UCSD-AML1 (cell line): Measurements from ENCODE around the gene CPS1.

ENCODE experiments used
- DNase-seq: peaks from one replicate; lab custom pipeline; 2025; ENCODE audit not compliant: unreplicated experiment; lab: John Stamatoyannopoulos, UW

CPS1 gene

GRCh38 chr2:210556329-210556980, at the start of gene CPS1:
CPS1 (plus strand) TSS chr2:210556599; CDS start chr2:210556734, 135 bp downstream.
- DNase-seq: no peak

GRCh38 chr2:210515911-210516310, 40.5 kb upstream of the CPS1 start:
- DNase-seq: no peak

GRCh38 chr2:210517264-210517663, 39.1 kb upstream of the CPS1 start:
- DNase-seq: no peak

GRCh38 chr2:210519594-210519993, 36.8 kb upstream of the CPS1 start:
- DNase-seq: no peak

- DNase-seq: no peak
Observed at GRCh38 chr2:210522399-210522798, 34.0 kb upstream of the CPS1 start.

- no peak for DNase-seq
Observed at GRCh38 chr2:210523650-210524289, 32.6 kb upstream of the CPS1 start.

- DNase-seq: no peak
Observed at GRCh38 chr2:210524533-210524932, 31.9 kb upstream of the CPS1 start.

DNA sequence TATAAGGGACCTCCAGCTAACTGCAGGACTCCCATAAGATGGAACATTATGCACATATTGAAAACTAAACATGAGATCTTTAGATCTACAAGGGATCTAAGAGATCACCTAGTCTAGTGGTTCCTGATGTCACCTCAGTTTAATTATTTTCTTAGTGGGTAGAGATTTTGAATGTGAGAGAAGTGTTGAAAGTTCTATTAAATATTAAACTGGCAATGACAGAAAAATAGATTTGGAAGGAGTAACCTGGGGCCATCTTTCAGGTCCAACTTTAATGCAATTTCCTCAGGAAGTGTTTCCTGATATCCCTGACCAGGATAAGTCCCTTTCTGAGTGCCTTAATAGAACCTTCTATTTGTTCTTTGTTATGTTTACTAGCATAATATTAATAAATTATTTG, 29.1 kb upstream of the CPS1 start:
- no peak for DNase-seq

DNA sequence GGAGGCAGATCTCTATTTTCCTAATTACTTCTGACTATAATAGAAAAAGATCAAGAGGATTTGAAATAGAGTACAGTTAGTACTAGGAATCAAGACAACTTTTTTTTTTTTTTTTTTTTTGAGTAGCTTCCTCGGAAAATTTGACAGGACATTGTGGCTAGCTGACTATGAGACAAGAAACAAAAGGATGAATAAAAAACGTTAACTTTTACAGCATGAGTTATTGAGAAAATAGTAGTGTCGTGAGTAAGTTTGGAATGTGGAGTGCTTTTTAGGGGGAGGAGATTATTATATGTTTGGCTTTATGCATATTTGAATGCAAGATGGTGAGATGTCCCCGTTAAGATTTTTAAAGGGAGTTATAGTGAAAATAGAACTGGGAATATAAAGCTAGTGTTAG, 27.7 kb upstream of the CPS1 start:
- no peak for DNase-seq

DNA sequence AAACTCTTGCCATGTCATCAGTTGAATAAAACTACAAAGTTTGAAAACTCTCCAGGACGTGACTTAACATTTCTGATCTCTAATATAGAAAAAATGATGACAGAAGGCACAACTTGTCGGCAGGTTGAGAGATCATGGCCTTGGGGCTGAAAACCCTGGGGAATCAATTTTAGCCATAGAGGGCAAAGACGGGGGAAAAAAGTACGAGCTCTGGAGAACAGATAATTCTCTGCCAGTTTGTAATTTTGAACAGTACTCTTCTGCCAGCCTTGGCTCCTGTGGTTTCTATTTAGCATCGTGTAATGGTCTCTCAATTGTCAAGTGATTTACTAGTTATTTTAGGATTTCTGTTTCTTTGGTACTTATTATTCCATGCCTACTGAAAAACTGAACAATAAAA, 25.3 kb upstream of the CPS1 start:
- DNase-seq: no peak

DNA sequence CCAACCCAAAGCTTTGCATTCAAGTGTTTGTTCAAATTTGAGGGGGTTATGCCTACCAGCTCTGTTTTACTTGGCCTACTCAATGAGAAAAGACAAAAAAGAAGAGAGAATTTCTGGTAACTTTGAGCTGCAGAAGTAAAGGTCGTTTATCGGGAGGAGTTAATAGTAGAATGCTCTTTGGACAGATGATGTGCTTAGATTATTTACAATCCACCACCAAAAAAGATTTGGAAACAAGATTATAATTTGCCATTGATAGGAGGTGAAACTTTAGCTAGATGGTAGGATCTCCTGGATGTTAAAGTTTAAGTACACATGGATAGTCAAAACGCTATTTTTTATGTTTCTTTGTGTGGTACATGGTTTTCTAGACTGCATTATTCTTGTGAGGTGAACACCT, 24.9 kb upstream of the CPS1 start:
- no peak for DNase-seq

GRCh38 chr2:210533389-210533788, 23.0 kb upstream of the CPS1 start:
- DNase-seq: no peak

DNA sequence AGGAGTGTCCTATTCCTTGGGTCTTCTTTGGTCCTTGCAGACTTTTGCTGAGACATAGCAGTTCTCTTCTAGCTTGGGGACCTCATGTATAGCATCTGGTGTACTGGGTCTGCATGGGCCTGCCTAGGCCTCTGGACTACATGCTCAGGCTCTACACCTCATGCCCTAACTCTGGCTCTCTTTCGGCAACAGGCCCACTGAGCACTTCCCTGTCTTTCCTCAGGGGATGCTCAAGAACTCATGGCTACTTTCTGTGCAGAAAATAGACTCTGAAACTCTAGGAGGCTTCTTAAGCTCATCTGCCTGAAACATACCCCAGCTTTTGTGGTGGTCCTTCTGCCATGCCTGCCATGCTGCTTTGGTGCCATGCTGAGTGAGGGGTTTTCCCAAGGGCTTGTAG, 21.5 kb upstream of the CPS1 start:
- no peak for DNase-seq

GRCh38 chr2:210536973-210537650, 19.3 kb upstream of the CPS1 start:
- DNase-seq: no peak

DNA sequence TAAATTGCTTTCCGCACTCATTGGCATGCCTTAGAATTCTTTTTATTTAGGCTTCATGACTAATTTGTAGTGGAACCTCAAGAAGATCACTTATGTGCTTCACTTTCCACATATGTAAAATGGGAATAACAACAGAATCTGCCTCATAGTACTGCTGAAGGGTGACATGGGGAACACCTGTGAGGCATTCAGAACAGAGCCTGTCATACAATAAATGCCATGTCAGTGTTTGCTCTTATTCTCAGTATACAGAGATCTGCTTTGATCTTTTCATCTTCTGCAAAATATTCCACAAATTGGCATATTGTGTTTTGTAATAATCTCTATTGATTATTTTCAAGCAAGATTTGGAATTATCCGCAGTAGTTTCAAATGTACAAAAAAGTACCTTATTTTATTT, 17.4 kb upstream of the CPS1 start:
- no peak for DNase-seq

- no peak for DNase-seq
Observed at GRCh38 chr2:210539578-210540416, 16.6 kb upstream of the CPS1 start.

GRCh38 chr2:210540471-210540870, 15.9 kb upstream of the CPS1 start:
- DNase-seq: no peak

- DNase-seq: no peak
Observed at GRCh38 chr2:210540900-210541289, 15.5 kb upstream of the CPS1 start.

DNA sequence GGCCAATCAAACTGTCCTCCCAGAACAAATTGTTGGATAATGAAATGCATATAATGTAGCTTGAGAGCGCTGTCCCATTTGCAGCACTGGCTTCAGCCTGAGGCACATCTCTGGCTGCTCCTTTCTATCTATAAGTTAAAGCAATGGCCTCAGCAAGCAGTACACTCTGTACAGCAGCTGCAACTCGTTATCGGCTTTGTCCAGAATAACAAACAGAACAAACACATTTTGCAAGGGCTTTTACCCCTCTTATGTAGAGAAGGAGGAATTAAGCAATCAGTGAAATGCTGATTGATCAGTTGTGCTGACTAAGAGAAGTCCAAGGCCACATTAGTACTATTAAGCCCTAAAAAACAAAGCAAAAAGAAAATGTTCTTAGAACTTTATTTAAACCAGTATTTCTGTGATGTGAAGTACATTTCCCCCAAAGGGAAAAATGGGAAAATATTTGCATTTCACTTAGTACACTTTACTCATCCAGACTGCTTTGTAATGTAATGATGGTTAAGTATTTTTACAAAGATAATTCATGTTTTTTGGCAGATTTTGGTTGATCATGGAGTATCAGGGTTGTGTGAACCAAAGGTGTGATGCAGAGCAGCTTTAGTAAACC, 15.0 kb upstream of the CPS1 start:
- DNase-seq: no peak

- no peak for DNase-seq
Observed at GRCh38 chr2:210544007-210544590, 12.3 kb upstream of the CPS1 start.

- no peak for DNase-seq
Observed at GRCh38 chr2:210544831-210545230, 11.6 kb upstream of the CPS1 start.
